Esophagus squamous epithelium (tissue), 5 donors: ENCODE measurements around the gene EXOSC6. TPM values are rescaled to one million over a fixed set of nuclear protein-coding genes. Genes with fewer than 3 reads are reported as not detected.
"Not testable (repeated sequence)": the region's sequence is repeated elsewhere in the genome, so short reads cannot be mapped to it uniquely, and the experiment has no call there.

Experiments used
- DNase-seq: peaks from one replicate; lab custom pipeline; 2025; lab: John Stamatoyannopoulos, UW
- H3K27ac ChIP-seq, 4 donors: fragments of 200-600 bp; sonication (generic); one replicate each; pipeline ENCODE4 v1.5.1; 2016 to 2019; ENCODE audit warnings: mild to moderate bottlenecking in 1 of 4
- H3K27me3 ChIP-seq, 4 donors: fragments of 200-600 bp; sonication (generic); 1 replicate in 3 of 4; 2 replicates in 1 of 4; pipeline versions ENCODE4 v1.5.1 to v1.6.0; 2017 to 2021; ENCODE audit warnings: antibody characterized with exemption in 1 of 4
- H3K36me3 ChIP-seq, 3 donors: fragments of 200-600 bp; sonication (generic); one replicate each; pipeline ENCODE4 v1.5.1; 2016 to 2019
- H3K4me1 ChIP-seq, 3 donors: fragments of 200-600 bp; sonication (generic); one replicate each; pipeline ENCODE4 v1.5.1; 2017 to 2019
- H3K4me3 ChIP-seq, 4 donors: fragments of 200-600 bp; sonication (generic); 1 replicate in 3 of 4; 2 replicates in 1 of 4; pipeline ENCODE4 v1.5.1; 2016 to 2019; ENCODE audit warnings: mild to moderate bottlenecking in 2 of 4, moderate library complexity in 1 of 4
- H3K9me3 ChIP-seq, 3 donors: fragments of 200-600 bp; sonication (generic); one replicate each; pipeline ENCODE4 v1.5.1; 2016 to 2019
- WGBS, 2 donors: methylation state at CpG; one replicate each; pipeline ENCODE4 v1.1.5; 2018; 5-methylcytosine and 5-hydroxymethylcytosine counted together
- intact Hi-C: fragments of 100-400 bp; cut with DNase I; formaldehyde crosslinking; loops from one replicate; pipeline ENCODE4 v1.15.0; 2022
- total RNA-seq, 4 donors: library from RNA; depleted of rRNA; stranded (reverse); fragments of >200 nt; gene quantifications; one replicate each; pipeline ENCODE4 v1.1.0, GENCODE V29; 2016
- donor health status: DM: yes; HTN: yes; CAD: no.

EXOSC6 gene
- total RNA-seq, 4 donors from 2014 or later = 11.4 to 26.1 (median 16.3) TPM

- H3K27ac ChIP-seq, H3K9me3 ChIP-seq, DNase-seq, intact Hi-C loops, H3K27me3 ChIP-seq, H3K4me3 ChIP-seq, H3K4me1 ChIP-seq: not testable (repeated sequence)
- 60 to 80% methylated on average over 1 of the region's 3 CpGs for WGBS, 2 donors
- peaks cover 0 to 80% (median 4%) of the 10 kb centered on the region in 3 donors for H3K36me3 ChIP-seq
These were observed 27.7 kb downstream of the EXOSC6 start for GRCh38 chr16:70223971-70224513.

- DNase-seq, H3K9me3 ChIP-seq, H3K4me1 ChIP-seq, H3K4me3 ChIP-seq, H3K27ac ChIP-seq, intact Hi-C loops, H3K27me3 ChIP-seq: not testable (repeated sequence)
- 86 to 100% methylated on average over 1 of the region's 2 CpGs for WGBS, 2 donors
- peaks cover 0 to 78% (median 4%) of the 10 kb centered on the region in 3 donors for H3K36me3 ChIP-seq
These were observed 28.5 kb downstream of the EXOSC6 start for GRCh38 chr16:70223216-70223615.

- H3K9me3 ChIP-seq, H3K27ac ChIP-seq, H3K27me3 ChIP-seq, H3K4me1 ChIP-seq, intact Hi-C loops, H3K4me3 ChIP-seq, DNase-seq: not testable (repeated sequence)
- peaks cover 0 to 76% (median 4%) of the 10 kb centered on the region in 3 donors for H3K36me3 ChIP-seq
- 62 to 71% methylated on average over 2 of the region's 2 CpGs for WGBS, 2 donors
These were observed 29.2 kb downstream of the EXOSC6 start for GRCh38 chr16:70222574-70222973.

GRCh38 chr16:70218586-70218985 lies 33.2 kb downstream of the EXOSC6 start:
- H3K4me3 ChIP-seq, H3K27me3 ChIP-seq, intact Hi-C loops, H3K4me1 ChIP-seq, H3K9me3 ChIP-seq, DNase-seq, H3K27ac ChIP-seq: not testable (repeated sequence)
- H3K36me3 ChIP-seq = peaks cover 0 to 77% (median 4%) of the 10 kb centered on the region in 3 donors
- WGBS, 2 donors = 68 to 73% methylated on average over 2 of the region's 2 CpGs

- DNase-seq, H3K9me3 ChIP-seq, intact Hi-C loops, H3K4me3 ChIP-seq, H3K27me3 ChIP-seq, H3K27ac ChIP-seq, H3K4me1 ChIP-seq: not testable (repeated sequence)
- peaks cover 0 to 31% (median 0%) of the 10 kb centered on the region in 3 donors for H3K36me3 ChIP-seq
- WGBS, 2 donors = 93 to 96% methylated on average over 3 to 4 of the region's 6 CpGs
These were observed 45.4 kb downstream of the EXOSC6 start for GRCh38 chr16:70206382-70206781.

DNA sequence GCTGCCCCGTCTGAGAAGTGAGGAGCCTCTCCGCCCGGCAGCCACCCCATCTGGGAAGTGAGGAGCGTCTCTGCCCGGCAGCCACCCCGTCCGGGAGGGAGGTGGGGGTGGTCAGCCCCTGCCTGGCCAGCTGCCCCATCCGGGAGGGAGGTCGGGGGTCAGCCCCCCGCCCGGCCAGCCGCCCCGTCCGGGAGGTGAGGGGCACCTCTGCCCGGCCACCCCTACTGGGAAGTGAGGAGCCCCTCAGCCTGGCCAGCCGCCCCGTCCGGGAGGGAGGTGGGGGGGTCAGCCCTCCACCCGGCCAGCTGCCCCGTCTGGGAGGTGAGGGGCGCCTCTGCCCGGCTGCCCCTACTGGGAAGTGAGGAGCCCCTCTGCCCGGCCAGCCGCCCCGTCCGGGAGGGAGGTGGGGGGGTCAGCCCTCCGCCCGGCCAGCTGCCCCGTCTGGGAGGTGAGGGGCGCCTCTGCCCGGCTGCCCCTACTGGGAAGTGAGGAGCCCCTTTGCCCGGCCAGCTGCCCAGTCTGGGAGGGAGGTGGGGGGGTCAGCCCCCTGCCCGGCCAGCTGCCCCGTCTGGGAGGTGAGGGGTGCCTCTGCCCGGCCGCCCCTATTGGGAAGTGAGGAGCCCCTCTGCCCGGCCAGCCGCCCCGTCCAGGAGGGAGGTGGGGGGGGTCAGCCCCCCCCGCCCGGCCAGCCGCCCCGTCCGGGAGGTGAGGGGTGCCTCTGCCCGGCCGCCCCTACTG lies 46.9 kb downstream of the EXOSC6 start:
- WGBS, 2 donors = no CpG with 5 or more reads among the region's 46 CpGs

GRCh38 chr16:70204010-70204409 lies 47.7 kb downstream of the EXOSC6 start:
- WGBS, 2 donors = no CpG with 5 or more reads among the region's 29 CpGs
- intact Hi-C loops, DNase-seq: not testable (repeated sequence)

More for the DNA sequence above, 46.9 kb downstream of the EXOSC6 start:
- H3K27me3 ChIP-seq, H3K4me1 ChIP-seq, H3K27ac ChIP-seq, DNase-seq, H3K4me3 ChIP-seq, intact Hi-C loops, H3K9me3 ChIP-seq: not testable (repeated sequence)
- H3K36me3 ChIP-seq = peaks cover 0 to 26% (median 0%) of the 10 kb centered on the region in 3 donors

DNA sequence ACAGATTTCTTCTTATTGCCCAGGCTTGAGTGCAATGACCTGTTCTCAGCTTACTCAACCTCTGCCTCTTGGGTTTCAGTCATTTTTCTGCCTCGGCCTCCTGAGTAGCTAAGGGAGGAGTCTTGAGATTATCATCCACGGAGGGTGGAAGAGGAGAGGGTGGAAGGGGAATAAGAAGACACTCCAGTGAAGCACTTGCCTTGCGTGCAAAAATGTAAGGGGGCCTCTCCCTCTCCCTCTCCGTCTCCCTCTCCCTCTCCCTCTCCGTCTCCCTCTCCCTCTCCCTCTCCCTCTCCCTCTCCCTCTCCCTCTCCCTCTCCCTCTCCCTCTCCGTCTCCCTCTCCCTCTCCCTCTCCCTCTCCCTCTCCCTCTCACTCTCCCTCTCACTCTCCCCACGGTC lies 48.2 kb downstream of the EXOSC6 start:
- DNase-seq, H3K27ac ChIP-seq, H3K27me3 ChIP-seq, H3K4me3 ChIP-seq, intact Hi-C loops, H3K4me1 ChIP-seq, H3K9me3 ChIP-seq: not testable (repeated sequence)
- WGBS, 2 donors = 65 to 73% methylated on average over 4 of the region's 7 CpGs
- peaks cover 0 to 18% (median 0%) of the 10 kb centered on the region in 3 donors for H3K36me3 ChIP-seq

More at GRCh38 chr16:70204010-70204409, 47.7 kb downstream of the EXOSC6 start:
- not testable (repeated sequence) for H3K27me3 ChIP-seq, H3K9me3 ChIP-seq, H3K4me1 ChIP-seq, H3K4me3 ChIP-seq, H3K27ac ChIP-seq
- H3K36me3 ChIP-seq = peaks cover 0 to 20% (median 0%) of the 10 kb centered on the region in 3 donors

GRCh38 chr16:70200063-70200462 lies 51.7 kb downstream of the EXOSC6 start:
- H3K9me3 ChIP-seq, H3K4me3 ChIP-seq, H3K36me3 ChIP-seq, intact Hi-C loops, H3K27ac ChIP-seq, DNase-seq, H3K4me1 ChIP-seq, H3K27me3 ChIP-seq: not testable (repeated sequence)
- 82 to 89% methylated on average over 3 to 8 of the region's 8 CpGs for WGBS, 2 donors

- DNase-seq, intact Hi-C loops, H3K27ac ChIP-seq, H3K36me3 ChIP-seq, H3K4me3 ChIP-seq, H3K9me3 ChIP-seq, H3K4me1 ChIP-seq, H3K27me3 ChIP-seq: not testable (repeated sequence)
- WGBS, 2 donors = 82 to 84% methylated on average over 7 to 8 of the region's 9 CpGs
These were observed 52.6 kb downstream of the EXOSC6 start for GRCh38 chr16:70199170-70199569.

DNA sequence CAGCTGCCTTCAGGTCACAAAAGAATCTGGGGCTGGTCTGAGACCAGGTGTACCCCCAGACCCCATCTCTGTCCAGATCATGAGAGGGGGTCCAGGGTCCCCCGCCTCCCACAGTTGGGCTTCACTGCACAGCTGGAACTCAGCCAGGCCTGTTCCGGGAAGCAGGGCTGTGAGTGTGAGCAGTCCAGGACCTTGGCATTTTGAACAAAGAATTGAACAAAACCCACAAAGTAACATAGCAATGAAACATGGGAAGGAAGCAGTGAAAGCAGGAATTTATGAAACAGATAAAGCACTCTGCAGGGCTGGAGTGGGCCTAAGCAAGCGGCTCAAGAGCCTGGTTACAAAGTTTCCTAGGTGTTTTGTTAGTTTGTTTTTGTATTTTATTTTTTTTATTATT lies 53.1 kb downstream of the EXOSC6 start:
- H3K27me3 ChIP-seq, H3K9me3 ChIP-seq, H3K27ac ChIP-seq, intact Hi-C loops, DNase-seq, H3K4me1 ChIP-seq, H3K36me3 ChIP-seq, H3K4me3 ChIP-seq: not testable (repeated sequence)
- 43 to 75% methylated on average over 1 to 3 of the region's 3 CpGs for WGBS, 2 donors

GRCh38 chr16:70198230-70198629 lies 53.5 kb downstream of the EXOSC6 start:
- H3K9me3 ChIP-seq, H3K36me3 ChIP-seq, H3K27ac ChIP-seq, H3K4me1 ChIP-seq, H3K27me3 ChIP-seq, H3K4me3 ChIP-seq, DNase-seq, intact Hi-C loops: not testable (repeated sequence)
- WGBS, 2 donors = 83 to 100% methylated on average over 1 to 2 of the region's 9 CpGs

DNA sequence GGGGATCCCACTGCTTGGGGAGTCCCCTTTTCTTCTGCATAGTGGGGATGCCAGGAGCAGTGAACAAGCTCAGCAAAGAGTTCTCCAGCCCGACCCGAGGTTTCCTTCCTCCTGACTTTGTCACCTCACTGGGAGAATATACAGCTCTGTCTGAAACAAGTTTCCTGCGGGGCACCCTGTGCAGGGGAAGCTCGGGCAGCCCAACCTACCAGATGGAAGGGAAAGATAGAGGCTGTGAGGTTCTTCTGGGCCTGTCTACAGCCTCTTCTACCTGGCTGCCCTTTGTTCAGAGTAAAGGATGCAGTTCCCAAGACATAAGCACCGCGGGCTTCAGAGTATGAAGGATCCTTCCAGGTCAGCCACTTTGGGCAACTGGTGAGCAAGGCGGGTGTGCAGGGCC lies 54.1 kb downstream of the EXOSC6 start:
- intact Hi-C loops, H3K27me3 ChIP-seq, H3K4me1 ChIP-seq, H3K27ac ChIP-seq, DNase-seq, H3K4me3 ChIP-seq, H3K9me3 ChIP-seq, H3K36me3 ChIP-seq: not testable (repeated sequence)
- 75 to 100% methylated on average over 3 to 4 of the region's 7 CpGs for WGBS, 2 donors
